ENCODE results near the gene TMEM167B.

TMEM167B gene

DNA sequence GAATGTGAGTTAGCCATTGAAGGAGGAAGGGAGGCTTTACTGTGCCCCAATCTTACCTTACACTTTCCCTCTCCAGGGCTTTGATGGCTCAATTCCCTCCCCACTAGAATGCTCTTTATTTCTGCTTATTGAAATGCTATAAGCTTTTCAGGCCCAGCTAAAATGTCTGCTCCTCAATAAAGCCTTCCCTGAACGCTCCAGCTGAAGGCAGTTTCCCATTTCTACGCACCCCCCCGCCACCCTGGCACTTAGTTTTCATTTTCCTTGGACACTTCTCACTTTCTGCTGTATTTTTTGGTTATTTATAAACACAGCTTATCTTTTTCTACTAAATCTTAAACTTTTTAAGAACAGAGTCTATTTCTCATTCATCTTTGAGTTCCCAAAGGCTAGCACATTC lies 7.1 kb upstream of the TMEM167B start:
- no peak for DNase-seq (ENCODE audit: low read depth)

GRCh38 chr1:109083923-109084322 lies 6.6 kb upstream of the TMEM167B start:
- DNase-seq (ENCODE audit: low read depth) = no peak

- DNase-seq (ENCODE audit: low read depth) = no peak
Measured at GRCh38 chr1:109084563-109085517, 5.7 kb upstream of the TMEM167B start.

DNA sequence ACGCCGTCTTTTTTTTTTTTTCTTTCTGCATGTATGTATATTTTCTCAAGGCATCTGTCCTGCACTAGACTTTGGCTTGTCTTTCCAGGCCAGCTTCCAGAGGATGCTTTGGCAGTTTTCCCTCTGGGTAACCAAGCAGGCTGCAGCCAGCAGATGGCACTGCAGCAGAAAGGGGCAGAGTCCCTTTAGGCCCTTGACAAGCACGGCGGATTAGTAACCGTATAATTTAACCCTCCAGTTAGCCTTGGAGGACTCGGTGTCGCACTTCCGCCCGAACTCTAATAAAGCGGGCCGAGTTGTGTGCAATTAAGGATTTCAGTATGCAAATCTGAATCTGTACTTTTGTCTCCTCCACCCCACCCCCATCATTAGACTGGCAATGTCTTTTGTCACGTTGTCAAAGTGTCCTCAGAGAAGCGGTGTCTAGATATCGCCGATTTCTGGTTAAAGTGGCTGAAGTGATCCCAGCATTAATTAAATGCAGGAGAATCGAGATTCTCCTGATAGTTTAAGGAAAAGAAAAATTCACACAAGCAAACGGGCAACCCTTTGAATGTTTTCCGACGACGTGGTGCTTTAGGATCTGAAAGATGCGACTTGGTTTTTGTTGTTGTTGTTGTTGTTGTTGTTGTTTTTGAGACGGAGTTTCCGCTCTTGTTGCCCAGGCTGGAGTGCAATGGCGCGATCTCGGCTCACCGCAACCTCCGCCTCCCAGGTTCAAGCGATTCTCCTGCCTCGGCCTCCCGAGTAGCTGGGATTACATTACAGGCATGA lies 1.1 kb upstream of the TMEM167B start:
- DNase-seq (ENCODE audit: low read depth) = peak; percentile 55

- peak; percentile 26 for DNase-seq (ENCODE audit: low read depth)
Measured at GRCh38 chr1:109091078-109091838, 694 bp downstream of the TMEM167B start.

GRCh38 chr1:109091839-109092193 lies 1.3 kb downstream of the TMEM167B start:
- DNase-seq (ENCODE audit: low read depth) = no peak

- DNase-seq (ENCODE audit: low read depth) = no peak
Measured at GRCh38 chr1:109094377-109094803, 3.8 kb downstream of the TMEM167B start.

GRCh38 chr1:109094871-109095270 lies 4.3 kb downstream of the TMEM167B start:
- no peak for DNase-seq (ENCODE audit: low read depth)

DNA sequence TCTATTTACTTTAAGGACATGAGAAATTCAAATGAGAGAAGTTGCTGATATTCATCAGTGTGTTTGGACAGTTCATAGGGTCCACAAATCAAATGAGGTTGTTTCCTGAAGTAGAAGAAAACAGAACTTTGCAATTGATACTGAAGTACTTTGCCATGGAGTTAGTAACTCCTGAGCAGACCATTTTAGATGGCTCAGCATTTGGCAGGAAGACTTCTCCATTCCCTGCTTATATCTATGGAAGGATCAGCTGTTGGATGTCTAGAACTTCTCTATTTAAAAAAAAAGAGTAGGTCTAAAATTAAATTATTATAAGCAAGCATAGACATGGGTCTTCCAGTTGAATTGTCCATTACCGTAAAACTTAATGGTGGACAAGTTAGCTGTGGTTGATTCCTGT lies 5.1 kb downstream of the TMEM167B start:
- DNase-seq (ENCODE audit: low read depth) = no peak

- DNase-seq (ENCODE audit: low read depth) = no peak
Measured at GRCh38 chr1:109096120-109096519, 5.6 kb downstream of the TMEM167B start.

DNA sequence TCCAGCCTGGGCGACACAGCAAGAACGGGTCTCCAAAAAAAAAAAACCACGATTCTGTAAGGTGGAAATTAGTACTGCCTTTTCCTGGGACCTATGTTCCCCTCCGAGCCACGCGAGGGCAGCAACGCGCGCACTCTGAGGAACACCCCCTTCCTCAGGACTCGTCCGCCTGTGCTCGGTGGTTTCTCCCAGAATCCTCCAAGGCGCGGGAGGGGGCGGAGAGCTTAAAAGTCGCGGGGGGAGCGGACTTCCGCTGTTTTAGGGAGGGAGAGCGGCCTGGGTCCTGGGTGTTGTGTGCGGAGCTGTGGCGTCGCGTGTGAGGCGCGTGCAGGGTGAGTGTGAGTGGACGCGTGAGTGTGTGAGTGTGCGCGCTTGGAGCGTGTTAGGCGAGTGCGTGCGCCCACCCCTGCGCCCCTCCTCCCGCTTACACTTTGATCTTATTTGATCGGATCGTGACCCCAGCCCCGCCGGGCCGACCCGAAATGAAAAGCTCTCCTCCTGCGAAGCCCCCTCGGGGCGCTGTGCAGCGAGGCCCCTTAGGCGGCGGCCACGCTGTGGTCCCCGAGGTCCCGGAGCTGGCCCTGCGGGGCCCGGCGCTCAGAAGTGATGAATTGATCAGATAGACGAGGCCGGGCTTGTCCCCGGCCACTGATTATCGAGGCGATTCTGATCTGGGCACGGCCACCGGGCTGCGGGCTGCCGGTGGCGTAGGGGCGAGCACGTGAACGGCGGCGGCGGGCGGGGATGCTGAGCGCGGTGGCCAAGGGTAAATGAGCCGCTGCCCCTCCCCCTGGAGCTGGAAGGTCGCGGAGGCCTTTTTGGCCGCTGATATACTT lies 9.6 kb downstream of the TMEM167B start:
- peak; percentile 97 for DNase-seq (ENCODE audit: low read depth)

DNA sequence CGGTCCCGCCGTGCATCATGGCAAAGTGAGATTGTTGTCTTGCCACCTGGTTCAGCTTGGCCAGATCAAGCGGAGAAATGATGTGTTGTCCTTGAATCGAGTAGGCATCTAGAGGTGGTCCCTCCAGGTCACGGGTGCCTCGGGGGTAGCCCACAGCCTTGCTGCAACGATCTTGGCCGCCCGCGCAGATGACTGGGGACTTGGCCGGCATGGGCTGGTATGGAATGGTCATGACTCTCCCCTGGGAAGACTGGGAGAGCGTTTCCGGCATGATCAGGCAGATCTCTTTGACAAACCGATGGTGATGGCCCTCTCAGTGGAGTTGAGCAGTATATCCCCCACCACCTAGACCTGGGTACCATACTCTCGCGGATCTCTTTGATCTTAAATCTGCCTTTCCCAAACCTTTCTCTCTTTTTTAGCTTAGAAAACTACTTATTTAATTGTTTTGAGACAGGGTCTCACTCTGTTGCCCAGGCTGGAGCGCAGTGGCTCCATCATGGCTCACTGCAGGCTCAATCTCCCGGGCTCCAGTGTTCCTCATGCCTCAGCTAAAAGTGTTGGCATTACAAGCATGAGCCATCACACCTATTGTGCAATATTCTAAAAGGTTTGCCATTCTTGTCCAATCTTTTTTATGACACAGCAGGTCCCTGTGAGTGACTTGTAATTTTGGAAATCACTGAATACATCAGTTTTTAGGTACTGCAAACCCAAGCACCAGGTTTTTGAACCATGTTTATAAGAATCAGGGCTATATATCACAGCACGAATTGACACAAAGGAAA lies 14.0 kb downstream of the TMEM167B start:
- no peak for DNase-seq (ENCODE audit: low read depth)

DNA sequence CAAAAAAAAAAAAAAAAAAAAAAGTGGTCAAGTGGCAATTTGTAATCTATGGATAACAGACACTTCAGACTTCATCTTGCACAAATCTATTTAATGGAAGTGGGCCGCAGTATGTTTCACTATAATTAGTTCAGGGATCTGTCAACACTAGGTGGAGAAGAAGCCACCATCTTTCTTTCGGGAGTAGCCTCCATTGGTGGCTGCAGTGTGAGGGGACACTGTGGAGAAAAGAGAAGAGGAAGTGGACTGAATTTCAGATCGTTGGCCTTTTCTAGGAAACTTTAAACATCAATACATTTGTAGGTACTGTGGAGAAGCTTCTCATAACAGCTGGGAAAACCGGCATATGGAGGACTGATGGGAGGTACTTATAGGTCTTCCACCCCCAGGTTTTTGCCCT lies 15.3 kb downstream of the TMEM167B start:
- no peak for DNase-seq (ENCODE audit: low read depth)

GRCh38 chr1:109107785-109108184 lies 17.2 kb downstream of the TMEM167B start:
- no peak for DNase-seq (ENCODE audit: low read depth)

- DNase-seq (ENCODE audit: low read depth) = no peak
Measured at GRCh38 chr1:109109906-109110305, 19.3 kb downstream of the TMEM167B start.

DNA sequence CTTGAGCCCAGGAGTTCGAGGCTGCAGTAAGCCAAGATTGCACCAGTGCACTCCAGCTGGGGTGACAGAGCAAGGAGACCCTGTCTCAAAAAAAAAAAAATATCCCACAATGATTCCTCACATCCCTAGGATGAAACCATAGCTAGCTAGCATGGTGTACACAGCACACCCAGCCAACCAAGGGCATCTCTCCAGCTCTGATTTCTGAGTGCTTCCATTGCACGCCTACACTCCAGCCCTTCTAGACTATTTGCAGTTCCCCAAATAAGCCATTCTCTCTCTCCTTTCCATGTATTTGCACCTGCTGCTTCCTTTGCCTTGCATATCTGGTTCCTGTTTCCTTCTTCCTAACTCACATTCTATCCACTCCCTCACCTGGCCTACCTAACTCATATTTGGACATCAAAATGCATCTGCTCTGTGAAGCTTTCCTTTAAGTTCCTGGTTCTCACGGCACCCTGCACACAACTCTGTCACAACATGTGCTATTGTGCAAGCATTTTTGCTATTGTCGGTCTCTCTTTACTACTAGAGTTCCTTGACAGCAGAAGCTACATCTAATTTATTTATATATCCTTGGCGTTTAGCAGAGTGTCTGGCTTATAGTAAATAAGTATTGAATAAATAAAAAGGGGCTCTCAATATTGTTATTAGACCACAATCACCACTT lies 21.0 kb downstream of the TMEM167B start:
- DNase-seq (ENCODE audit: low read depth) = no peak

- DNase-seq (ENCODE audit: low read depth) = no peak
Measured at GRCh38 chr1:109112056-109112651, 21.6 kb downstream of the TMEM167B start.

- peak; percentile 58 for DNase-seq (ENCODE audit: low read depth)
Measured at GRCh38 chr1:109112652-109113285, 22.2 kb downstream of the TMEM167B start.
